Keratinocyte (primary cell): ENCODE data around the gene MAB21L4. TPM values are rescaled to one million over a fixed set of nuclear protein-coding genes. Genes with fewer than 3 reads are reported as not detected.
A peak's percentile ranks its signal among the peaks of the same experiment; 100 is the strongest.

Experiments
- DNase-seq: peaks from one replicate; pipeline ENCODE4 v3.0.0-alpha.2; 2011; ENCODE audit warnings: low read depth, missing footprints, low spot score
- FAIRE-seq: peaks from 2 replicates; lab custom pipeline; 2011; peaks lifted over from hg19 to GRCh38; lab: Jason Lieb, UNC
- H2AFZ ChIP-seq: 2 replicates; pipeline ENCODE4 v1.6.0; 2012; ENCODE audit warnings: low read length, control low read depth, inconsistent platforms; ENCODE audit not compliant: control insufficient read depth
- H3K27ac ChIP-seq: 2 replicates; pipeline ENCODE4 v1.5.1; 2011; ENCODE audit warnings: low read length; ENCODE audit not compliant: control insufficient read depth, insufficient read depth
- H3K27me3 ChIP-seq: 3 replicates; pipeline ENCODE4 v1.6.0; 2011; ENCODE audit warnings: low read length; ENCODE audit not compliant: control insufficient read depth, insufficient read depth; ENCODE audit errors: extremely low read depth
- H3K36me3 ChIP-seq, 2 experiments: 2 replicates in 1 of 2; 3 replicates in 1 of 2; pipeline ENCODE4 v1.5.1; 2011; ENCODE audit warnings: low read length in 2 of 2, mild to moderate bottlenecking in 1 of 2; ENCODE audit not compliant: control insufficient read depth in 2 of 2, insufficient read depth in 2 of 2; ENCODE audit errors: extremely low read depth in 1 of 2
- H3K4me1 ChIP-seq: 3 replicates; pipeline ENCODE4 v1.5.1; 2011; ENCODE audit warnings: low read length; ENCODE audit not compliant: control insufficient read depth, insufficient read depth; ENCODE audit errors: extremely low read depth
- H3K4me2 ChIP-seq: 3 replicates; pipeline ENCODE4 v1.6.0; 2011; ENCODE audit warnings: low read depth, low read length; ENCODE audit not compliant: control insufficient read depth, insufficient read depth; ENCODE audit errors: extremely low read depth
- H3K4me3 ChIP-seq, 3 experiments: fragments of 200-600 bp in 1 of 3; sonication (generic) in 1 of 3; 2 replicates in 2 of 3; 3 replicates in 1 of 3; pipeline ENCODE4 v1.5.1; 2011 to 2016; ENCODE audit warnings: low read length in 3 of 3, mild to moderate bottlenecking in 3 of 3, control low read depth in 2 of 3, inconsistent platforms in 1 of 3, low read depth in 1 of 3, mixed read lengths in 1 of 3, mixed run types in 1 of 3, moderate library complexity in 1 of 3; ENCODE audit not compliant: control insufficient read depth in 2 of 3, insufficient read depth in 2 of 3; ENCODE audit errors: extremely low read depth in 1 of 3
- H3K79me2 ChIP-seq: 2 replicates; pipeline ENCODE4 v1.6.0; 2012; ENCODE audit warnings: low read length; ENCODE audit not compliant: control insufficient read depth, insufficient read depth
- H3K9ac ChIP-seq: 3 replicates; pipeline ENCODE4 v1.6.0; 2011; ENCODE audit warnings: low read length; ENCODE audit not compliant: control insufficient read depth, insufficient read depth; ENCODE audit errors: extremely low read depth
- H3K9me1 ChIP-seq: 3 replicates; pipeline ENCODE4 v1.6.0; 2011; ENCODE audit warnings: low read length; ENCODE audit not compliant: control insufficient read depth, insufficient read depth; ENCODE audit errors: extremely low read depth
- H3K9me3 ChIP-seq: 2 replicates; pipeline ENCODE4 v1.5.1; 2012; ENCODE audit warnings: low read depth, low read length; ENCODE audit not compliant: control insufficient read depth
- H4K20me1 ChIP-seq: 3 replicates; pipeline ENCODE4 v1.6.0; 2011; ENCODE audit warnings: low read length; ENCODE audit not compliant: control insufficient read depth, insufficient read depth; ENCODE audit errors: extremely low read depth
- EZH2 ChIP-seq: IDR thresholded peaks from one replicate; pipeline ENCODE4 v1.6.1; 2012; ENCODE audit warnings: inconsistent platforms, mild to moderate bottlenecking, low read length, moderate library complexity
- dilution Hi-C: fragments of 300-500 bp; cut with MboI; formaldehyde crosslinking; loops from one replicate; pipeline ENCODE4 v1.7.0; 2020; ENCODE audit warnings: low sequenced_read_pairs; ENCODE audit not compliant: extremely low pct_ligation_motif_present
- polyA plus RNA-seq, 5 experiments: library from polyadenylated mRNA; depleted of rRNA in 3 of 5; stranded (reverse) in 3 of 5; stranded (forward) in 1 of 5; unstranded in 1 of 5; fragments of >200 nt; gene quantifications; 1 replicate in 1 of 5; 2 replicates in 3 of 5; 3 replicates in 1 of 5; pipeline versions ENCODE4 v1.2.1 to v1.2.3, GENCODE V29; 2011 to 2012; ENCODE audit warnings: missing spikeins in 2 of 5, low read depth in 1 of 5, low replicate concordance in 1 of 5
- TF ChIP-seq, protein P1 (sequence below), 3 experiments: IDR thresholded peaks in 1 of 3; conservative IDR thresholded peaks in 1 of 3; optimal IDR thresholded peaks in 1 of 3; 2 replicates in 2 of 3; 3 replicates in 1 of 3; pipeline versions ENCODE3 to v1.5.1; 2011; ENCODE audit warnings: low read length in 3 of 3, mild to moderate bottlenecking in 3 of 3, moderate library complexity in 2 of 3, control low read depth in 1 of 3, inconsistent platforms in 1 of 3; ENCODE audit not compliant: insufficient read depth in 2 of 3; ENCODE audit errors: extremely low read depth in 1 of 3

MAB21L4 gene
- polyA plus RNA-seq, 1 donor (not counting 4 experiments of a cell fraction or from before 2014, with no cell fraction given), result 0.37 TPM

DNA sequence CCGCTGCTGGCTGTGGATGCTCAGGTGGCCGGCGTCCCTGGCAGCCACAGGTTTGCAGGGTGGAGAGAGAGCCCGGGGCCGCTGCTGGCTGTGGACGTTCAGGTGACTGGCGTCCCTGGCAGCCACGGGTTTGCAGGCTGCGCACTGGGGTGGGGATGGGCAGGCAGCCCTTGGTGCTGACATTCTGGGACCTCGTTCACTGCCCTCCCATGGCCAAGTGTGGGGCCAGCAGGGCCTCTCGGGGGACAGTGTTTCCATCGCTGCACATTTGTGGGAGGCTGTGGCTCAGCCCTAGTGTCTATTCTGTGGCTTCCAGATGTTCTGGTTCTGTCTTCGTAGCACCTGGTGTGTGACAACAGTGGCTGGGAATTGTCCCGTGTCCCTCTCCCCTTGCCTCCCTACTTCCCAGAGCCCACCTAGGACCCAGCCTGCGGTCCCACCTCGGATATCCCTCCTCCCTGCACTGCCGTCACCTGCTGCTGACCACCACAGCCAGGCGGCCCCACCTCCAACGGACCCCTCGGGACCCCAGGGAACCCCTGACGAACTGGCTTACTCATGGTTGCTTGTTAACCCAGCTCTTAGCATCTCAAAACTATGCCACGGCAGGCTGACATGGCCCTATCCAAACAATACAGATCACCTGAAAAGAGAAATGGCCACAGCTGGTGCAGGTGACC lies 11.1 kb upstream of the MAB21L4 start:
- peaks cover 3% of the 10 kb centered on the region for H4K20me1 ChIP-seq
- no peak for FAIRE-seq
- H3K4me2 ChIP-seq, result no peak overlapping the region
- TF ChIP-seq EZH2, result no peak
- TF ChIP-seq, protein P1, sequence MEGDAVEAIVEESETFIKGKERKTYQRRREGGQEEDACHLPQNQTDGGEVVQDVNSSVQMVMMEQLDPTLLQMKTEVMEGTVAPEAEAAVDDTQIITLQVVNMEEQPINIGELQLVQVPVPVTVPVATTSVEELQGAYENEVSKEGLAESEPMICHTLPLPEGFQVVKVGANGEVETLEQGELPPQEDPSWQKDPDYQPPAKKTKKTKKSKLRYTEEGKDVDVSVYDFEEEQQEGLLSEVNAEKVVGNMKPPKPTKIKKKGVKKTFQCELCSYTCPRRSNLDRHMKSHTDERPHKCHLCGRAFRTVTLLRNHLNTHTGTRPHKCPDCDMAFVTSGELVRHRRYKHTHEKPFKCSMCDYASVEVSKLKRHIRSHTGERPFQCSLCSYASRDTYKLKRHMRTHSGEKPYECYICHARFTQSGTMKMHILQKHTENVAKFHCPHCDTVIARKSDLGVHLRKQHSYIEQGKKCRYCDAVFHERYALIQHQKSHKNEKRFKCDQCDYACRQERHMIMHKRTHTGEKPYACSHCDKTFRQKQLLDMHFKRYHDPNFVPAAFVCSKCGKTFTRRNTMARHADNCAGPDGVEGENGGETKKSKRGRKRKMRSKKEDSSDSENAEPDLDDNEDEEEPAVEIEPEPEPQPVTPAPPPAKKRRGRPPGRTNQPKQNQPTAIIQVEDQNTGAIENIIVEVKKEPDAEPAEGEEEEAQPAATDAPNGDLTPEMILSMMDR (optimal IDR thresholded peaks at IDR 0.05 in 1 of 3, IDR thresholded peaks at IDR 0.05 in 1 of 3, conservative IDR thresholded peaks at IDR 0.05 in 1 of 3; ENCODE audit: extremely low read depth in 1 of 3, insufficient read depth in 2 of 3, low read length in 3 of 3), result no peak
- dilution Hi-C loops, result no loop called here
- no peak overlapping the region for H3K4me3 ChIP-seq
- H3K9me1 ChIP-seq, result no peaks in the 10 kb centered on the region
- no peak overlapping the region for H3K9ac ChIP-seq
- no peaks in the 10 kb centered on the region for H3K79me2 ChIP-seq
- H3K27ac ChIP-seq, result no peak overlapping the region
- H3K9me3 ChIP-seq, result no peaks in the 10 kb centered on the region
- no peak for DNase-seq
- H3K27me3 ChIP-seq, result peaks cover 53% of the 10 kb centered on the region
- peaks cover 1% of the 10 kb centered on the region for H3K4me1 ChIP-seq
- H2AFZ ChIP-seq, result no peak overlapping the region
- no peaks in the 10 kb centered on the region for H3K36me3 ChIP-seq

GRCh38 chr2:240906141-240906910 lies 10.4 kb upstream of the MAB21L4 start, which contains the start of gene CROCC2:
CROCC2 (plus strand) TSS chr2:240906336; CDS start chr2:240906514, 178 bp downstream.
- Histone ChIP-seq H3K4me1 (no peaks in the 10 kb centered on the region), H3K9me3 (no peaks in the 10 kb centered on the region), H3K79me2 (no peaks in the 10 kb centered on the region), H3K9me1 (no peaks in the 10 kb centered on the region), H2AFZ (no peak within 1 kb of the TSS), H3K4me2 (no peak within 1 kb of the TSS), H3K9ac (no peak within 1 kb of the TSS), H3K36me3 (no peaks in the 10 kb centered on the region), H3K27me3 (peaks cover 53% of the 10 kb centered on the region), H4K20me1 (peaks cover 3% of the 10 kb centered on the region), H3K4me3 (no peak within 1 kb of the TSS), H3K27ac (no peak within 1 kb of the TSS)
- dilution Hi-C loops, result no loop called here
- peak; percentile 37 for TF ChIP-seq EZH2
- TF ChIP-seq, protein P1 (optimal IDR thresholded peaks at IDR 0.05 in 1 of 3, IDR thresholded peaks at IDR 0.05 in 1 of 3, conservative IDR thresholded peaks at IDR 0.05 in 1 of 3; ENCODE audit: extremely low read depth in 1 of 3, insufficient read depth in 2 of 3, low read length in 3 of 3), result no peak
- FAIRE-seq, result no peak
- DNase-seq, result no peak
